Mesenteric fat pad (tissue), 1 donor: Measurements from ENCODE around the gene PDCD5. TPM values are rescaled to one million over a fixed set of nuclear protein-coding genes. Genes with fewer than 3 reads are reported as not detected.

Source experiments
- DNase-seq: peaks from one replicate; pipeline ENCODE4 v3.0.0-alpha.2; 2020; ENCODE audit warnings: low spot score
- total RNA-seq: library from RNA; stranded (reverse); fragmentation: NEBNext Ultra II Directional; extraction: Animal tissue kit (Norgen Biotek cat#: 25700); gene quantifications from one replicate; pipeline ENCODE4 v1.2.1, GENCODE V29; 2021
- donor health status: DM: yes; HTN: yes; CAD: no.

PDCD5 gene
- total RNA-seq, 1 donor from 2014 or later, result 84.5 TPM

GRCh38 chr19:32630338-32630737 lies 49.3 kb downstream of the PDCD5 start:
- DNase-seq, result no peak

- no peak for DNase-seq
Measured at GRCh38 chr19:32631381-32631780, 50.4 kb downstream of the PDCD5 start.

Other genes with a start within 250 kb of the PDCD5 start
- 15.8 TPM for gene ZNF507, start 235.6 kb upstream of the PDCD5 start, total RNA-seq
- gene DPY19L3, start 175.4 kb upstream of the PDCD5 start, total RNA-seq, result 25.3 TPM
- gene ANKRD27, start 94.0 kb downstream of the PDCD5 start, total RNA-seq, result 34.3 TPM
- not detected for gene RGS9BP, start 94.7 kb downstream of the PDCD5 start, total RNA-seq
- gene NUDT19, start 110.6 kb downstream of the PDCD5 start, total RNA-seq, result 11.3 TPM
- not detected for gene TDRD12, start 138.6 kb downstream of the PDCD5 start, total RNA-seq